Endothelial cell of umbilical vein (primary cell): ENCODE data around the gene CERK. TPM values are rescaled to one million over a fixed set of nuclear protein-coding genes. Genes with fewer than 3 reads are reported as not detected.

Source experiments
- BruUV-seq: library from RNA; stranded (reverse); fragments of 400-500 nt; replicated peaks from 2 replicates; lab custom pipeline; 2021; lab: Mats Ljungman, UMichigan
- CTCF ChIA-PET: fragments of 300-600, 350-600 bp; sonication (Branson Sonifier 250); formaldehyde crosslinking; loops from one replicate; lab custom pipeline; 2021; ENCODE audit warnings: antibody characterized with exemption, inconsistent platforms; lab: Charles Lee
- POLR2A ChIA-PET: fragments of 300-600, 350-600 bp; sonication (Branson Sonifier 250); formaldehyde crosslinking; loops from one replicate; lab custom pipeline; 2021; ENCODE audit warnings: antibody characterized with exemption, inconsistent platforms; lab: Charles Lee
- DNase-seq: peaks from one replicate; pipeline ENCODE4 v3.0.0-alpha.2; 2011; ENCODE audit warnings: low read depth, low spot score
- FAIRE-seq: peaks from 2 replicates; lab custom pipeline; 2011; peaks lifted over from hg19 to GRCh38; lab: Jason Lieb, UNC
- H2AFZ ChIP-seq: 2 replicates; pipeline ENCODE4 v1.6.0; 2012; ENCODE audit warnings: low read depth, low read length, control low read depth, inconsistent platforms
- H3K27ac ChIP-seq: 2 replicates; pipeline ENCODE4 v1.5.1; 2011; ENCODE audit warnings: low read depth, mild to moderate bottlenecking, control low read depth, low read length, moderate library complexity; ENCODE audit not compliant: insufficient read depth
- H3K27me3 ChIP-seq, 2 experiments: 2 replicates each; pipeline versions ENCODE4 v1.6.0 to v1.6.1; 2011; ENCODE audit warnings: low read length in 2 of 2, mixed read lengths in 1 of 2; ENCODE audit not compliant: control insufficient read depth in 2 of 2, insufficient read depth in 2 of 2
- H3K36me3 ChIP-seq, 2 experiments: 2 replicates in 1 of 2; 3 replicates in 1 of 2; pipeline ENCODE4 v1.5.1; 2011; ENCODE audit warnings: low read length in 2 of 2, mild to moderate bottlenecking in 1 of 2, moderate library complexity in 1 of 2; ENCODE audit not compliant: control insufficient read depth in 2 of 2, insufficient read depth in 2 of 2; ENCODE audit errors: extremely low read depth in 1 of 2
- H3K4me1 ChIP-seq: 3 replicates; pipeline ENCODE4 v1.5.1; 2011; ENCODE audit warnings: mild to moderate bottlenecking, low read length; ENCODE audit not compliant: control insufficient read depth, insufficient read depth; ENCODE audit errors: extremely low read depth
- H3K4me2 ChIP-seq: 2 replicates; pipeline ENCODE4 v1.6.1; 2011; ENCODE audit warnings: low read length, control low read depth, mixed read lengths; ENCODE audit not compliant: insufficient read depth
- H3K4me3 ChIP-seq, 3 experiments: fragments of 200-600 bp in 1 of 3; sonication (generic), shearing (Covaris generic) in 1 of 3; replicated peaks in 1 of 3; 2 replicates each; pipeline ENCODE4 v1.5.1; 2011 to 2016; ENCODE audit warnings: control low read depth in 3 of 3, low read length in 3 of 3, mild to moderate bottlenecking in 2 of 3, inconsistent platforms in 1 of 3, low read depth in 1 of 3, moderate library complexity in 1 of 3; ENCODE audit not compliant: insufficient read depth in 1 of 3
- H3K79me2 ChIP-seq: 2 replicates; pipeline ENCODE4 v1.6.0; 2012; ENCODE audit warnings: low read length, inconsistent platforms; ENCODE audit not compliant: control insufficient read depth, insufficient read depth
- H3K9ac ChIP-seq: replicated peaks from 2 replicates; pipeline ENCODE3; 2011; ENCODE audit warnings: low read length, control low read depth; ENCODE audit not compliant: insufficient read depth; ENCODE audit errors: extremely low read depth
- H3K9me1 ChIP-seq: replicated peaks from 3 replicates; pipeline ENCODE4 v1.6.0; 2011; ENCODE audit warnings: mild to moderate bottlenecking, low read length; ENCODE audit not compliant: control insufficient read depth, insufficient read depth; ENCODE audit errors: extremely low read depth
- H3K9me3 ChIP-seq: replicated peaks from 2 replicates; pipeline ENCODE4 v1.5.1; 2012; ENCODE audit warnings: low read length, inconsistent platforms; ENCODE audit not compliant: control insufficient read depth, insufficient read depth
- H4K20me1 ChIP-seq: replicated peaks from 2 replicates; pipeline ENCODE3; 2011; ENCODE audit warnings: mild to moderate bottlenecking, low read length; ENCODE audit not compliant: control insufficient read depth, insufficient read depth; ENCODE audit errors: extremely low read depth
- CTCF ChIP-seq, 2 donors: IDR thresholded peaks; 1 replicate in 1 of 2; 2 replicates in 1 of 2; pipeline ENCODE4 v1.5.1; 2011; ENCODE audit warnings: low read length in 2 of 2, mild to moderate bottlenecking in 2 of 2, moderate library complexity in 2 of 2, control low read depth in 1 of 2, inconsistent platforms in 1 of 2, low read depth in 1 of 2; ENCODE audit not compliant: insufficient read depth in 1 of 2; ENCODE audit errors: extremely low read depth in 1 of 2
- EZH2 ChIP-seq: IDR thresholded peaks from 2 replicates; pipeline ENCODE4 v1.6.1; 2012; ENCODE audit warnings: borderline replicate concordance, low read depth, mild to moderate bottlenecking, moderate library complexity, low read length, inconsistent platforms; ENCODE audit not compliant: severe bottlenecking
- FOS ChIP-seq: IDR thresholded peaks from 2 replicates; pipeline ENCODE4 v1.6.1; 2011; ENCODE audit warnings: mild to moderate bottlenecking, low read length, moderate library complexity, borderline replicate concordance; ENCODE audit not compliant: insufficient read depth
- GATA2 ChIP-seq: IDR thresholded peaks from 2 replicates; pipeline ENCODE4 v1.7.0; 2011; ENCODE audit warnings: low read depth, mild to moderate bottlenecking, moderate library complexity, mixed read lengths, low read length; ENCODE audit not compliant: insufficient read length, insufficient read depth
- JUN ChIP-seq: IDR thresholded peaks from 2 replicates; pipeline ENCODE4 v1.6.1; 2011; ENCODE audit warnings: borderline replicate concordance, low read depth; ENCODE audit not compliant: insufficient read length, insufficient read depth
- MAX ChIP-seq: IDR thresholded peaks from 2 replicates; pipeline ENCODE4 v1.6.1; 2011; ENCODE audit not compliant: insufficient read depth, insufficient read length
- MYC ChIP-seq: IDR thresholded peaks from one replicate; pipeline ENCODE4 v1.6.1; 2011; ENCODE audit warnings: mild to moderate bottlenecking, low read depth, low read length
- POLR2A ChIP-seq: IDR thresholded peaks from 2 replicates; pipeline ENCODE4 v1.6.1; 2012; ENCODE audit warnings: low read depth, mild to moderate bottlenecking, control low read depth, low read length
- POLR2AphosphoS5 ChIP-seq: IDR thresholded peaks from 2 replicates; pipeline ENCODE4 v1.6.1; 2012; ENCODE audit warnings: low read depth, mild to moderate bottlenecking, control low read depth, low read length, moderate library complexity; ENCODE audit not compliant: insufficient read depth
- dilution Hi-C: fragments of 300-500 bp; cut with MboI; formaldehyde crosslinking; loops from one replicate; pipeline ENCODE4 v1.15.0; 2019; ENCODE audit warnings: low sequenced_read_pairs; ENCODE audit not compliant: extremely low pct_ligation_motif_present
- intact Hi-C: fragments of 100-400 bp; cut with micrococcal nuclease; formaldehyde crosslinking; loops from one replicate; pipeline ENCODE4 v1.10.0; 2022
- polyA plus RNA-seq, 4 experiments: library from polyadenylated mRNA; depleted of rRNA in 3 of 4; stranded (reverse) in 3 of 4; unstranded in 1 of 4; fragments of >200 nt; gene quantifications; 2 replicates each; pipeline versions ENCODE4 v1.2.1 to v1.2.3, GENCODE V29; 2011 to 2012; ENCODE audit warnings: missing spikeins in 1 of 4
- total RNA-seq: library from RNA; stranded (reverse); gene quantifications from 2 replicates; pipeline ENCODE4 v1.2.3, GENCODE V29; 2021

The CERK gene
- total and polyA plus RNA-seq, 2 donors (not counting 3 experiments of a cell fraction or from before 2014, with no cell fraction given): 61.1 to 88.0 TPM

- no peak overlapping the region for H3K27ac ChIP-seq
- intact Hi-C loops: no loop called here
Observed at GRCh38 chr22:46732041-46732379, 6.0 kb downstream of the CERK start.

GRCh38 chr22:46731246-46732040, 6.6 kb downstream of the CERK start:
- H2AFZ ChIP-seq: no peak overlapping the region
- ChIA-PET POLR2A (interaction anchor here (1.1 kb wide), 1 partner anchor 31 kb away, joined by 3 read pairs; the partner anchor contains the start of gene TBC1D22A), CTCF (interaction anchor here (0.6 kb wide), 1 partner anchor 10 kb away, joined by 4 read pairs; no protein-coding TSS in a partner anchor)
- peaks cover 2 to 18% of the 10 kb centered on the region in 2 experiments for H3K36me3 ChIP-seq
- no peak overlapping the region for H3K27ac ChIP-seq
- dilution Hi-C loops (no loop called here), intact Hi-C loops (no loop called here)
- no peak for DNase-seq
- no TSS peak for BruUV-seq
- no peaks in the 10 kb centered on the region for H3K9me1 ChIP-seq
- peaks cover 98% of the 10 kb centered on the region for H3K79me2 ChIP-seq
- no peaks in the 10 kb centered on the region for H3K27me3 ChIP-seq
- TF ChIP-seq MYC (no peak), POLR2A (no peak), CTCF (IDR thresholded peaks at IDR 0.05; ENCODE audit: extremely low read depth in 1 of 2, insufficient read depth in 1 of 2, low read depth in 1 of 2, low read length in 2 of 2) (no peak), FOS (no peak), GATA2 (no peak), JUN (no peak), POLR2AphosphoS5 (no peak), EZH2 (no peak), MAX (no peak)
- FAIRE-seq: no peak
- H3K4me2 ChIP-seq: no peak overlapping the region
- H3K4me1 ChIP-seq: peaks cover 25% of the 10 kb centered on the region
- no peaks in the 10 kb centered on the region for H4K20me1 ChIP-seq
- no peak overlapping the region for H3K4me3 ChIP-seq
- no peak overlapping the region for H3K9ac ChIP-seq
- no peaks in the 10 kb centered on the region for H3K9me3 ChIP-seq

More at GRCh38 chr22:46732041-46732379, 6.0 kb downstream of the CERK start:
- Histone ChIP-seq H3K36me3 (peaks cover 2 to 18% of the 10 kb centered on the region in 2 experiments), H3K27me3 (no peaks in the 10 kb centered on the region), H3K79me2 (peaks cover 98% of the 10 kb centered on the region), H3K9ac (no peak overlapping the region), H4K20me1 (no peaks in the 10 kb centered on the region), H3K9me1 (no peaks in the 10 kb centered on the region), H3K4me3 (no peak overlapping the region), H3K4me1 (peaks cover 30% of the 10 kb centered on the region), H2AFZ (no peak overlapping the region), H3K9me3 (no peaks in the 10 kb centered on the region), H3K4me2 (no peak overlapping the region)
- no peak for DNase-seq
- dilution Hi-C loops: no loop called here
- FAIRE-seq: no peak
- no TSS peak for BruUV-seq
- ChIA-PET CTCF (interaction anchor here (0.6 to 1.3 kb wide), 2 partner anchors 11 to 27 kb away, joined by 4 read pairs; no protein-coding TSS in a partner anchor), POLR2A (interaction anchor here (1.1 kb wide), 1 partner anchor 30 kb away, joined by 3 read pairs; the partner anchor contains the start of gene TBC1D22A)
- TF ChIP-seq MAX: no peak
